HEK293 (cell line): ENCODE data around the gene GNPTAB.

Source experiments
- GLI2 ChIP-seq: fragments of 450-650 bp; formaldehyde crosslinking; IDR thresholded peaks from 2 replicates; pipeline ENCODE4; 2017; ENCODE audit warnings: missing biosample characterization, missing genetic modification characterization, low read depth, borderline replicate concordance
- GLI4 ChIP-seq: fragments of 450-650 bp; formaldehyde crosslinking; IDR thresholded peaks from 2 replicates; pipeline ENCODE4 v1.5.1; 2016; ENCODE audit warnings: missing biosample characterization, missing genetic modification characterization
- HOXD13 ChIP-seq: sonication (generic); formaldehyde crosslinking; IDR thresholded peaks from 2 replicates; pipeline ENCODE4 v1.8.0; 2022; ENCODE audit warnings: missing genetic modification reagents, borderline replicate concordance
- KLF17 ChIP-seq: fragments of 450-650 bp; formaldehyde crosslinking; IDR thresholded peaks from 2 replicates; pipeline ENCODE4 v1.5.1; 2016; ENCODE audit warnings: missing biosample characterization, missing genetic modification characterization
- SALL2 ChIP-seq: fragments of 450-650 bp; formaldehyde crosslinking; IDR thresholded peaks from 2 replicates; pipeline ENCODE4 v1.5.0; 2017; ENCODE audit warnings: missing biosample characterization, mild to moderate bottlenecking, missing genetic modification characterization, borderline replicate concordance
- SCRT1 ChIP-seq: fragments of 450-650 bp; formaldehyde crosslinking; IDR thresholded peaks from 2 replicates; pipeline ENCODE4 v1.5.1; 2016; ENCODE audit warnings: missing biosample characterization, missing genetic modification characterization, borderline replicate concordance
- WT1 ChIP-seq: fragments of 450-650 bp; formaldehyde crosslinking; IDR thresholded peaks from 2 replicates; pipeline ENCODE4 v1.5.1; 2016; ENCODE audit warnings: missing biosample characterization, missing genetic modification characterization
- ZBTB10 ChIP-seq: fragments of 450-650 bp; formaldehyde crosslinking; IDR thresholded peaks from 2 replicates; pipeline ENCODE4 v1.5.1; 2016; ENCODE audit warnings: missing biosample characterization, missing genetic modification characterization
- ZBTB20 ChIP-seq: fragments of 450-650 bp; formaldehyde crosslinking; IDR thresholded peaks from 2 replicates; pipeline ENCODE4 v1.5.1; 2016; ENCODE audit warnings: missing biosample characterization, missing genetic modification characterization
- ZFP41 ChIP-seq: fragments of 450-650 bp; formaldehyde crosslinking; IDR thresholded peaks from 2 replicates; pipeline ENCODE4 v1.5.1; 2016; ENCODE audit warnings: missing biosample characterization, missing genetic modification characterization, borderline replicate concordance
- ZNF133 ChIP-seq: fragments of 450-650 bp; formaldehyde crosslinking; IDR thresholded peaks from 2 replicates; pipeline ENCODE4 v1.5.1; 2016; ENCODE audit warnings: missing biosample characterization, missing genetic modification characterization
- ZNF175 ChIP-seq: fragments of 450-650 bp; formaldehyde crosslinking; IDR thresholded peaks from 2 replicates; pipeline ENCODE4 v1.5.1; 2016; ENCODE audit warnings: missing biosample characterization, missing genetic modification characterization
- ZNF2 ChIP-seq: fragments of 450-650 bp; formaldehyde crosslinking; IDR thresholded peaks from 2 replicates; pipeline ENCODE4 v1.5.1; 2016; ENCODE audit warnings: missing biosample characterization, missing genetic modification characterization
- ZNF202 ChIP-seq: fragments of 450-650 bp; formaldehyde crosslinking; IDR thresholded peaks from 2 replicates; pipeline ENCODE4 v1.5.1; 2016; ENCODE audit warnings: missing biosample characterization, missing genetic modification characterization, borderline replicate concordance
- ZNF23 ChIP-seq: fragments of 450-650 bp; formaldehyde crosslinking; IDR thresholded peaks from 2 replicates; pipeline ENCODE4 v1.5.1; 2016; ENCODE audit warnings: missing biosample characterization, missing genetic modification characterization, borderline replicate concordance
- ZNF37A ChIP-seq: fragments of 450-650 bp; IDR thresholded peaks from 2 replicates; pipeline ENCODE4 v1.5.1; 2018; ENCODE audit warnings: missing biosample characterization, missing genetic modification characterization
- ZNF426 ChIP-seq: fragments of 450-650 bp; formaldehyde crosslinking; IDR thresholded peaks from 2 replicates; pipeline ENCODE4 v1.5.1; 2017; ENCODE audit warnings: missing biosample characterization, missing genetic modification characterization, mild to moderate bottlenecking, inconsistent platforms, moderate library complexity
- ZNF585B ChIP-seq: fragments of 450-650 bp; formaldehyde crosslinking; IDR thresholded peaks from 2 replicates; pipeline ENCODE4 v1.5.1; 2016; ENCODE audit warnings: missing biosample characterization, missing genetic modification characterization
- ZNF596 ChIP-seq: fragments of 450-650 bp; IDR thresholded peaks from 2 replicates; pipeline ENCODE4 v1.5.0; 2018; ENCODE audit warnings: missing biosample characterization, mild to moderate bottlenecking, missing genetic modification characterization, moderate library complexity
- ZNF600 ChIP-seq: fragments of 450-650 bp; formaldehyde crosslinking; IDR thresholded peaks from 2 replicates; pipeline ENCODE4 v1.5.1; 2016; ENCODE audit warnings: missing biosample characterization, missing genetic modification characterization
- ZNF629 ChIP-seq: fragments of 450-650 bp; formaldehyde crosslinking; IDR thresholded peaks from 2 replicates; pipeline ENCODE4 v1.5.1; 2017; ENCODE audit warnings: missing biosample characterization, missing genetic modification characterization
- ZNF701 ChIP-seq: fragments of 450-650 bp; formaldehyde crosslinking; IDR thresholded peaks from 2 replicates; pipeline ENCODE4 v1.5.1; 2016; ENCODE audit warnings: missing biosample characterization, missing genetic modification characterization
- ZNF830 ChIP-seq: fragments of 450-650 bp; IDR thresholded peaks from 2 replicates; pipeline ENCODE4 v1.5.0; 2018; ENCODE audit warnings: missing biosample characterization, missing genetic modification characterization, low read depth, mild to moderate bottlenecking, moderate library complexity
- TF ChIP-seq, protein P1 (sequence below): fragments of 450-650 bp; formaldehyde crosslinking; IDR thresholded peaks from 2 replicates; pipeline ENCODE4; 2016; ENCODE audit warnings: missing biosample characterization, missing genetic modification characterization
- TF ChIP-seq, protein P2 (sequence below): fragments of 450-650 bp; formaldehyde crosslinking; IDR thresholded peaks from 2 replicates; pipeline ENCODE4 v1.5.1; 2017; ENCODE audit warnings: missing biosample characterization, missing genetic modification characterization
- TF ChIP-seq, protein P3 (sequence below): fragments of 450-650 bp; formaldehyde crosslinking; IDR thresholded peaks from 2 replicates; pipeline ENCODE4 v1.5.1; 2016; ENCODE audit warnings: missing biosample characterization, missing genetic modification characterization
- TF ChIP-seq, protein P4 (sequence below): fragments of 450-650 bp; formaldehyde crosslinking; IDR thresholded peaks from 2 replicates; pipeline ENCODE4 v1.5.1; 2016; ENCODE audit warnings: missing biosample characterization, missing genetic modification characterization
- TF ChIP-seq, protein P5 (sequence below): fragments of 450-650 bp; formaldehyde crosslinking; IDR thresholded peaks from 2 replicates; pipeline ENCODE4 v1.5.1; 2016; ENCODE audit warnings: missing biosample characterization, missing genetic modification characterization

Gene GNPTAB

DNA sequence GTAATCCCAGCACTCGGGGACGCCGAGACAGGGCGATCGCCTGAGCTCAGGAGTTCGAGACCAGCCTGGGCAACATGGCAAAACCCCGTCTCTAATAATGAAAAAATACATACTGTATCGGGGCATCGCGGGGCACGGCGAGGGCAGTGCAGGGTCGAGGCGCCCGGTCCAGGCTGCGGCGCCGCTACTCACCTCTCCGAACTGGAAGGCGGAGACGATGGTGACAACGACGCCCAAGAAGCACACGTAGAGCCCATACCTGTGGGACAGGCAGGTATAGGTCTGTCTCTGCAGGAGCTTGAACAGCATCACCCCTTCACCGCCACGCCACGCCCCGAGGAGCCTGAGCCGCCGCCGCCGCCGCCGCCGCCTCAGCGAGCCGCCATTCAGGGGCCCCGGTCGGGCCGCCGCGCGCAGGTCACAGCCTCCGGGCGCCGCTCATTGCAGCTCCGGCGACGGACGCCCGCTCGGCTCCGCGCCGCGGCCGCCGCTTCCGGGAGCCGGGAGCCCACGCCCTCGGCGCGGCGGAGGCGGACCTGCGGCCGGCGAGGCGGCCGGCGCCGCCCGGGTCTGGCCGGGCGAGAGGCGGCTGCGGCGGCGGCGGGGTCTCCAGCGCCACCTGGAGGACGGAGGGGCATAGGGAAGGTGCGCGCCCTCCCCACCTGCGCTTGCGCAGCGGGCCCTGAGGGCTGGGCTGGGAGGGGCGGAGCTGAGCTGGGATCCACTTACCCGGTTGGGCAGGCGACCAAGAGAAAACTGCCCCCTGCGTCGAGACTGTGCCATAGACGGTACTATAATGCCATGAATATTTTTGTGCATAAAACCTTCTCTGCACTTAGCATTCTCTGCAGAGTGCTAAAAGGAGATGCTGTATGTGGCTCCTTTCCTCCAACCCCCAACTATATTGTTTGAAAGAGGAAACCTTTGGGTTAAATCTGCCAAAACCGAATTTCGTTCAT, at the start of gene GNPTAB (continued):
- TF ChIP-seq ZBTB20 (tag by site-specific recombination) (no peak; the same call in 1 of the 2 replicates), KLF17 (tag by site-specific recombination) (peak; percentile 10; the same call in 1 of the 2 replicates), GLI2 (tag by site-specific recombination) (no peak), ZNF701 (no peak), ZNF585B (tag by site-specific recombination) (no peak), ZNF202 (tag by site-specific recombination) (no peak), ZNF175 (tag by site-specific recombination) (no peak), ZNF133 (tag by site-specific recombination) (no peak), ZNF37A (no peak), ZNF426 (tag by site-specific recombination) (no peak), ZBTB10 (peak; percentile 49; the same call in 1 of the 2 replicates), SALL2 (no peak), ZNF629 (tag by site-specific recombination) (no peak), ZNF600 (tag by site-specific recombination) (no peak), ZNF596 (tag by site-specific recombination) (no peak), ZFP41 (tag by site-specific recombination) (no peak), GLI4 (no peak), ZNF830 (tag by site-specific recombination) (no peak), ZNF2 (tag by site-specific recombination) (no peak), HOXD13 (CRISPR knock-in tag) (no peak), WT1 (tag by site-specific recombination) (0 out of 2 replicates have a peak, but pooled peaks have one; percentile 14), ZNF23 (tag by site-specific recombination) (no peak), SCRT1 (tag by site-specific recombination) (no peak)
- TF ChIP-seq, protein P1, sequence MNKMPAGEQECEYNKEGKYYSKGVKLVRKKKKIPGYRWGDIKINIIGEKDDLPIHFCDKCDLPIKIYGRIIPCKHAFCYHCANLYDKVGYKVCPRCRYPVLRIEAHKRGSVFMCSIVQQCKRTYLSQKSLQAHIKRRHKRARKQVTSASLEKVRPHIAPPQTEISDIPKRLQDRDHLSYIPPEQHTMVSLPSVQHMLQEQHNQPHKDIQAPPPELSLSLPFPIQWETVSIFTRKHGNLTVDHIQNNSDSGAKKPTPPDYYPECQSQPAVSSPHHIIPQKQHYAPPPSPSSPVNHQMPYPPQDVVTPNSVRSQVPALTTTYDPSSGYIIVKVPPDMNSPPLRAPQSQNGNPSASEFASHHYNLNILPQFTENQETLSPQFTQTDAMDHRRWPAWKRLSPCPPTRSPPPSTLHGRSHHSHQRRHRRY (tag by site-specific recombination) = no peak
- TF ChIP-seq, protein P2, sequence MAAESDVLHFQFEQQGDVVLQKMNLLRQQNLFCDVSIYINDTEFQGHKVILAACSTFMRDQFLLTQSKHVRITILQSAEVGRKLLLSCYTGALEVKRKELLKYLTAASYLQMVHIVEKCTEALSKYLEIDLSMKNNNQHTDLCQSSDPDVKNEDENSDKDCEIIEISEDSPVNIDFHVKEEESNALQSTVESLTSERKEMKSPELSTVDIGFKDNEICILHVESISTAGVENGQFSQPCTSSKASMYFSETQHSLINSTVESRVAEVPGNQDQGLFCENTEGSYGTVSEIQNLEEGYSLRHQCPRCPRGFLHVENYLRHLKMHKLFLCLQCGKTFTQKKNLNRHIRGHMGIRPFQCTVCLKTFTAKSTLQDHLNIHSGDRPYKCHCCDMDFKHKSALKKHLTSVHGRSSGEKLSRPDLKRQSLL (tag by site-specific recombination) = no peak
- TF ChIP-seq, protein P3, sequence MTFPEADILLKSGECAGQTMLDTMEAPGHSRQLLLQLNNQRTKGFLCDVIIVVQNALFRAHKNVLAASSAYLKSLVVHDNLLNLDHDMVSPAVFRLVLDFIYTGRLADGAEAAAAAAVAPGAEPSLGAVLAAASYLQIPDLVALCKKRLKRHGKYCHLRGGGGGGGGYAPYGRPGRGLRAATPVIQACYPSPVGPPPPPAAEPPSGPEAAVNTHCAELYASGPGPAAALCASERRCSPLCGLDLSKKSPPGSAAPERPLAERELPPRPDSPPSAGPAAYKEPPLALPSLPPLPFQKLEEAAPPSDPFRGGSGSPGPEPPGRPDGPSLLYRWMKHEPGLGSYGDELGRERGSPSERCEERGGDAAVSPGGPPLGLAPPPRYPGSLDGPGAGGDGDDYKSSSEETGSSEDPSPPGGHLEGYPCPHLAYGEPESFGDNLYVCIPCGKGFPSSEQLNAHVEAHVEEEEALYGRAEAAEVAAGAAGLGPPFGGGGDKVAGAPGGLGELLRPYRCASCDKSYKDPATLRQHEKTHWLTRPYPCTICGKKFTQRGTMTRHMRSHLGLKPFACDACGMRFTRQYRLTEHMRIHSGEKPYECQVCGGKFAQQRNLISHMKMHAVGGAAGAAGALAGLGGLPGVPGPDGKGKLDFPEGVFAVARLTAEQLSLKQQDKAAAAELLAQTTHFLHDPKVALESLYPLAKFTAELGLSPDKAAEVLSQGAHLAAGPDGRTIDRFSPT (tag by site-specific recombination) = peak; percentile 61; the same call in 1 of the 2 replicates
- TF ChIP-seq, protein P4, sequence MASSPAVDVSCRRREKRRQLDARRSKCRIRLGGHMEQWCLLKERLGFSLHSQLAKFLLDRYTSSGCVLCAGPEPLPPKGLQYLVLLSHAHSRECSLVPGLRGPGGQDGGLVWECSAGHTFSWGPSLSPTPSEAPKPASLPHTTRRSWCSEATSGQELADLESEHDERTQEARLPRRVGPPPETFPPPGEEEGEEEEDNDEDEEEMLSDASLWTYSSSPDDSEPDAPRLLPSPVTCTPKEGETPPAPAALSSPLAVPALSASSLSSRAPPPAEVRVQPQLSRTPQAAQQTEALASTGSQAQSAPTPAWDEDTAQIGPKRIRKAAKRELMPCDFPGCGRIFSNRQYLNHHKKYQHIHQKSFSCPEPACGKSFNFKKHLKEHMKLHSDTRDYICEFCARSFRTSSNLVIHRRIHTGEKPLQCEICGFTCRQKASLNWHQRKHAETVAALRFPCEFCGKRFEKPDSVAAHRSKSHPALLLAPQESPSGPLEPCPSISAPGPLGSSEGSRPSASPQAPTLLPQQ = no peak
- TF ChIP-seq, protein P5, sequence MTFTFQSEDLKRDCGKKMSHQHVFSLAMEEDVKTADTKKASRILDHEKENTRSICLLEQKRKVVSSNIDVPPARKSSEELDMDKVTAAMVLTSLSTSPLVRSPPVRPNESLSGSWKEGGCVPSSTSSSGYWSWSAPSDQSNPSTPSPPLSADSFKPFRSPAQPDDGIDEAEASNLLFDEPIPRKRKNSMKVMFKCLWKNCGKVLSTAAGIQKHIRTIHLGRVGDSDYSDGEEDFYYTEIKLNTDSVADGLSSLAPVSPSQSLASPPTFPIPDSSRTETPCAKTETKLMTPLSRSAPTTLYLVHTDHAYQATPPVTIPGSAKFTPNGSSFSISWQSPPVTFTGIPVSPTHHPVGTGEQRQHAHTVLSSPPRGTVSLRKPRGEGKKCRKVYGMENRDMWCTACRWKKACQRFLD = no peak
